Nephron progenitor cell (in vitro differentiated cells): ENCODE results near the gene CAPSL.
"Not testable (repeated sequence)": the region's sequence is repeated elsewhere in the genome, so short reads cannot be mapped to it uniquely, and the experiment has no call there.

Source experiments
- DNase-seq: peaks from one replicate; pipeline ENCODE4 v3.0.0; 2021
- H3K27ac Mint-ChIP-seq: 2 replicates; pipeline ENCODE4 v1.8.0; 2021; ENCODE audit warnings: mild to moderate bottlenecking, moderate library complexity, mixed read lengths
- H3K27me3 Mint-ChIP-seq: 2 replicates; pipeline ENCODE4 v1.8.0; 2021; ENCODE audit warnings: mild to moderate bottlenecking, low read depth, mixed read lengths; ENCODE audit not compliant: poor library complexity
- H3K36me3 Mint-ChIP-seq: 2 replicates; pipeline ENCODE4 v1.8.0; 2021; ENCODE audit warnings: low read depth, mixed read lengths
- H3K4me1 Mint-ChIP-seq: 2 replicates; pipeline ENCODE4 v1.8.0; 2021; ENCODE audit warnings: mixed read lengths
- H3K4me3 Mint-ChIP-seq: 2 replicates; pipeline ENCODE4 v1.8.0; 2021; ENCODE audit warnings: mild to moderate bottlenecking, moderate library complexity, mixed read lengths
- H3K9me3 Mint-ChIP-seq: 2 replicates; pipeline ENCODE4 v1.8.0; 2021; ENCODE audit warnings: mild to moderate bottlenecking, moderate library complexity, mixed read lengths
- TF ChIP-seq, protein P1 (sequence below): fragments of 200-600 bp; sonication (generic); IDR thresholded peaks from 2 replicates; pipeline ENCODE4 v1.5.0; 2021; ENCODE audit warnings: antibody characterized with exemption

The CAPSL gene

DNA sequence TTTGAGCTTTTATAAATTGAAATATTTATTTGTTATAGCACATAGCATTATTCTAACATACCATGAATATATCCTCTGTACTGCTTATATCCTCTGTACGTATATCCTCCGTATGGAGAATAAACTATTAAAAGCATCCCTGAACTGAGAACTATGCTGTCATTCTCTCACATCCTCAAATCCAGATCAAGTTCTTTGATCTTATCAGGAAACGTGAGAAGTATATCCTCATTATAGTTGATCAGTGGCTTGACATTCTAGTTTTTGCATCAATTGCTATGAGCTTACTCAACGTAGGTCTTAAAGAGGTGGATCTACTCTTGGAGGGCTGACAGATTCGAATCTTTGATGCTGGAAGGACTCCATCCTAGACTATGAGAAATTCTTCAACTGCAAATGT, 44.3 kb downstream of the CAPSL start:
- DNase-seq = no peak
- Mint-ChIP-seq H3K36me3 (no peaks in the 10 kb centered on the region), H3K4me1 (peaks cover 7% of the 10 kb centered on the region), H3K9me3 (no peaks in the 10 kb centered on the region), H3K27ac (no peak overlapping the region), H3K4me3 (no peak overlapping the region), H3K27me3 (no peaks in the 10 kb centered on the region)
- TF ChIP-seq, protein P1, sequence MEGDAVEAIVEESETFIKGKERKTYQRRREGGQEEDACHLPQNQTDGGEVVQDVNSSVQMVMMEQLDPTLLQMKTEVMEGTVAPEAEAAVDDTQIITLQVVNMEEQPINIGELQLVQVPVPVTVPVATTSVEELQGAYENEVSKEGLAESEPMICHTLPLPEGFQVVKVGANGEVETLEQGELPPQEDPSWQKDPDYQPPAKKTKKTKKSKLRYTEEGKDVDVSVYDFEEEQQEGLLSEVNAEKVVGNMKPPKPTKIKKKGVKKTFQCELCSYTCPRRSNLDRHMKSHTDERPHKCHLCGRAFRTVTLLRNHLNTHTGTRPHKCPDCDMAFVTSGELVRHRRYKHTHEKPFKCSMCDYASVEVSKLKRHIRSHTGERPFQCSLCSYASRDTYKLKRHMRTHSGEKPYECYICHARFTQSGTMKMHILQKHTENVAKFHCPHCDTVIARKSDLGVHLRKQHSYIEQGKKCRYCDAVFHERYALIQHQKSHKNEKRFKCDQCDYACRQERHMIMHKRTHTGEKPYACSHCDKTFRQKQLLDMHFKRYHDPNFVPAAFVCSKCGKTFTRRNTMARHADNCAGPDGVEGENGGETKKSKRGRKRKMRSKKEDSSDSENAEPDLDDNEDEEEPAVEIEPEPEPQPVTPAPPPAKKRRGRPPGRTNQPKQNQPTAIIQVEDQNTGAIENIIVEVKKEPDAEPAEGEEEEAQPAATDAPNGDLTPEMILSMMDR = no peak

DNA sequence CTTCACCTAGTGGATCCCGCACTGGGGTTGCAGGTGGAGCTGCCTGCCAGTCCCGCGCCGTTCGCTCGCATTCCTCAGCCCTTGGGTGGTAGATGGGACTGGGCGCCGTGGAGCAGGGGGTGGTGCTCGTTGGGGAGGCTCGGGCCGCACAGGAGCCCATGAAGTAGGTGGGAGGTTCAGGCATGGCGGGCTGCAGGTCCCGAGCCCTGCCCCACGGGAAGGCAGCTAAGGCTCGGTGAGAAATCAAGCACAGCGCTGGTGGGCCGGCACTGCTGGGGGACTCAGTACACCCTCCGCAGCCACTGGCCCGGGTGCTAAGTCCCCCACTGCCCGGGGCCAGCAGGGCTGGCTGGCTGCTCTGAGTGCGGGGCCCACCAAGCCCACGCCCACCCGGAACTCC, 45.6 kb downstream of the CAPSL start:
- not testable (repeated sequence) for H3K36me3 Mint-ChIP-seq, H3K4me1 Mint-ChIP-seq, H3K27ac Mint-ChIP-seq

DNA sequence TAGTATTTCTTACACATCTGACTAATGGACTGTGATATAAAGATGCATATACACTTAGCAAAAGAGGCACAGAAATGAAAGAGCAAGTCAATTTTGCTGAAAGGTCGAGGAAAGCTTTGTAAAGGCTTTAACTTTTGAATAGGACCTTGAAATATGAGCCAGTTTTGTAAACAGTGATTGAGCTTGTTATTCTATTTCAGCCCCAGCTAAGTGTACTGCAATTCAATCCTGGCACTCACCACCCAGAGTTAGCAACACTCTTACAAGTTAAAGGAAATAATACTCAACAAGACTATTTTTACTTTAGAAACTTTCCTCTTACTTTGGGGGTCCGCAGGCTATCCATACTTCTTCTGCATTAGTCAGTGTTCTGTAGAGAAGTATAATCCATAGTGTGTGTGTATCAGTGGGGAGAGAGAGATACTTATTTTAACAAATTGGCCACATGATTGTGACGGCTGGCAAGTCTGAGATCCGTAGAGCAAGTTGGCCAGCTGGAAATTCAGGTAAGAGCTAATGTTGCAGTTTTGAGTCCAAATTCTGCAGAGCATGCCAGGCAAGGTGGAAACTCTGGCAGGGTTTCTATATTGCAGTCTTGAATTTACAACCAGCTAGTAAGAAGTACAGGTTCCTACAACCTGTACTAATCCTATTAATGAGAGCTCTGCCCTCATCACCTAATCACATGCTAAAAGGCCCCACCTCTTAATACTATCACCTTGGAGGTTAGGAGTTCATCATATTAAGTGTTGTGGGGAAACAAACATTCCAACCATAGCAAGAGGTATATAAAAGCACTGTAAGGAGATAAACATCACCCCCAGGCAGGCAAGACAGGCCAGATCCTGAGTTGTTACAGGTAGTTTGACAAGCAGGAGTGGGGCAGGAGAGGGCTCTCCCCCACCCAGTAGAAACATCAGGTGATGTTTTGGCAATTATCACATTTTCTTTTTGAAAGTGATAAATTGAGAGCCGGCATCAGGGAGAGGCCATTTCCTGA, 48.1 kb downstream of the CAPSL start:
- Mint-ChIP-seq H3K27ac (no peak overlapping the region), H3K27me3 (no peaks in the 10 kb centered on the region), H3K4me3 (no peak overlapping the region), H3K36me3 (no peaks in the 10 kb centered on the region), H3K9me3 (no peaks in the 10 kb centered on the region), H3K4me1 (peaks cover 6% of the 10 kb centered on the region)
- DNase-seq = no peak
- TF ChIP-seq, protein P1 = no peak

More for the DNA sequence above, 45.6 kb downstream of the CAPSL start:
- not testable (repeated sequence) for H3K9me3 Mint-ChIP-seq, DNase-seq, H3K4me3 Mint-ChIP-seq, H3K27me3 Mint-ChIP-seq

DNA sequence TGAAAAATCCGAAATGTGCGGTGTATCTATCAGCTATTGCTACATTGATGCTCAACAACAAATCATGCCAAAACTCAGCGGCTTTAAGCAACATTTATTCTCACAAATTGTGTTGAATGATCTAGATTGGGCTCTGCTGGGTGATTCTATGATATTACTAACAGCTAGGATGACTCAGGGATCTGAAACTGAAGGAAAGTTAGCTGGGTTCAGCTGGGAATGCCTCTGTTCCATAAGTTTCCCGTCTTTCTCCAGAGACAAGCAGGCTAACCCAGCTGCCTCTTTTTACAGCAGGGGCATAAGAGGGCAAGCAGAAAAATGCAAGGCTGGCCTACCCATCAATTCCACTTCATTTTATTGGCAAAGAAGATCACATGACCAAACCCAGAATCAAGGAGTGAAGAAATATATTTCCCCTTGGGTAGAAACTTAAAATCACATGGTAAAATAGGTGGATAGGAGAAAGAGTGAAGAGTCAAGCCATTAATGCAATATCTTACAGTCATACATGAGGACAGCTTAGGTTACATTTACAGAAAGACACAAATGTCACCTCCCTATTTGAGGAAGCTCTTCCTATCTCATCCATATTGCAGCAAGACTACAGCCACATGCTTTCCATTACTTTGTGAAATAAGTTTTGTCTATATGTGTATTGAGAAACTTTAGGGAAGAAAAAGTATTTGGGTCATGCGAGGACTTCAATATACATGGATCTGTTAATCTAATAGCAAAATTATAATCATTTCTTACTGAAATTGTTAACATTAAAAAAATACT, 50.9 kb downstream of the CAPSL start:
- Mint-ChIP-seq H3K27me3 (no peaks in the 10 kb centered on the region), H3K4me1 (peaks cover 6% of the 10 kb centered on the region), H3K27ac (no peak overlapping the region), H3K9me3 (peaks cover 3% of the 10 kb centered on the region), H3K4me3 (no peak overlapping the region), H3K36me3 (no peaks in the 10 kb centered on the region)
- TF ChIP-seq, protein P1 = no peak
- DNase-seq = no peak

DNA sequence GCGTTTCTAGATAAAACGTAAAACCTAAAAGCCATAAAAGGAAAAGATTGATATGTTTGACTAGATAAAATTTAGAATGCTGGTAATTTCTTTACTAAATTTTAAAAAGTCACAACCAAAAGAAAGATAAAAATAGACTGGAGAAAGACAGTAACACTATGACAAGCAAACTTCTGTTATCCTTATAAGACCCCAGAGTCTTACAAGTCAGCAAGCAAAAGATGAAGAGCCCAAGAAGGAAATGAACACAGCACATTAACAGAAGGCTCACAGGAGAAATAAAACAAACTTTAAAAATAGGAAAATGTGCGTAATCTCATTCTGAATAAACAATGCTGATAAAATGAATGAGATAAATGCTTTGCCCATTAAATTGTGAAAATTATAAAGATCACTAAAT, 52.0 kb downstream of the CAPSL start:
- H3K36me3 Mint-ChIP-seq = no peaks in the 10 kb centered on the region
- no peaks in the 10 kb centered on the region for H3K27me3 Mint-ChIP-seq
- no peak overlapping the region for H3K27ac Mint-ChIP-seq
- no peak overlapping the region for H3K4me3 Mint-ChIP-seq
- no peak for DNase-seq
- peaks cover 6% of the 10 kb centered on the region for H3K4me1 Mint-ChIP-seq
- H3K9me3 Mint-ChIP-seq = peaks cover 3% of the 10 kb centered on the region
- TF ChIP-seq, protein P1 = no peak

DNA sequence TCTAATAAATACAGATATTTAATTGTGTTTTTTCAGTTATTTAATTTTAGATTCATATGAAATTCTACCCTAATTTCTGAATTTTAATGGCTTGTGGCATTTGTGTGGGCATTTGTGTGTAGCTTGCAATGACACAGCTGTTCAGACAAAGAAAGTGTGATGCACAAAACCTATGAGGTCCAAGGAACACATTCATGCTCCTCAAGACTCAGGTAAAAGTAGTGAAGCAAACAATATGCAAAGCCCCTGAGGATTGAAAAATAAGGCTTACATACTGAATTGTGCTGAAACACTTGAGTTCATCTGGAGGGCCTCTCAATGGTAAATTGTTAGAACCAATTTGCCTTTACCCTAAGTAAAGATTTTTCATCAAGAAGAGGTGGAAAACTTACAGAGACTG, 53.6 kb downstream of the CAPSL start:
- no peaks in the 10 kb centered on the region for H3K4me1 Mint-ChIP-seq

More for the DNA sequence above, 53.6 kb downstream of the CAPSL start:
- H3K9me3 Mint-ChIP-seq = peaks cover 3% of the 10 kb centered on the region
- no peaks in the 10 kb centered on the region for H3K36me3 Mint-ChIP-seq
- H3K27me3 Mint-ChIP-seq = no peaks in the 10 kb centered on the region
- H3K4me3 Mint-ChIP-seq = no peak overlapping the region
- no peak for DNase-seq
- no peak overlapping the region for H3K27ac Mint-ChIP-seq
- TF ChIP-seq, protein P1 = no peak
